Posterior vena cava (tissue), 2 donors: ENCODE results near the gene DPH3. TPM values are rescaled to one million over a fixed set of nuclear protein-coding genes. Genes with fewer than 3 reads are reported as not detected.
"Not testable (repeated sequence)": the region's sequence is repeated elsewhere in the genome, so short reads cannot be mapped to it uniquely, and the experiment has no call there.

Source experiments
- DNase-seq: peaks from one replicate; pipeline ENCODE4 v3.0.0-alpha.2; 2020; ENCODE audit warnings: low spot score
- intact Hi-C, 2 donors: fragments of 100-400 bp; cut with DNase I; formaldehyde crosslinking; loops; one replicate each; pipeline versions ENCODE4 v1.14.1 to v1.14.2; 2022 to 2023
- long read RNA-seq, 2 donors: library from polyadenylated mRNA; unstranded; transcript quantifications; one replicate each; pipeline ENCODE4 v2.0.0, GENCODE V29; 2020 to 2021
- total RNA-seq, 2 donors: library from RNA; stranded (reverse); fragmentation: NEBNext Ultra II Directional; extraction: Animal tissue kit (Norgen Biotek cat#: 25700); gene quantifications; one replicate each; pipeline ENCODE4 v1.2.1, GENCODE V29; 2021
- donor health status: DM: yes; HTN: yes; CAD: no.
- donor health status: DM: yes; HTN: yes; CAD: no.

DPH3 gene
- 10 to 100 TPM; 35.4 to 47.1 TPM for total RNA-seq
- long read RNA-seq, donor 1, transcript DPH3-202 (2 exons, 3,052 nt), result minor isoform, 10 of 23 reads
- long read RNA-seq, donor 1, transcript DPH3-204 (3 exons, 3,131 nt), result major isoform, 12 of 23 reads
- long read RNA-seq, donor 1, partial matches to known transcripts, result 0 of 23 reads
- long read RNA-seq, donor 1, other reads (novel, unspliced or antisense), result 1 of 23 reads
- long read RNA-seq, donor 2, transcript DPH3-204 (3 exons, 3,131 nt), result major isoform, 39 of 77 reads
- long read RNA-seq, donor 2, transcript DPH3-202 (2 exons, 3,052 nt), result minor isoform, 29 of 77 reads
- long read RNA-seq, donor 2, partial matches to known transcripts, result 0 of 77 reads
- long read RNA-seq, donor 2, other reads (novel, unspliced or antisense), result 7 of 77 reads

DNA sequence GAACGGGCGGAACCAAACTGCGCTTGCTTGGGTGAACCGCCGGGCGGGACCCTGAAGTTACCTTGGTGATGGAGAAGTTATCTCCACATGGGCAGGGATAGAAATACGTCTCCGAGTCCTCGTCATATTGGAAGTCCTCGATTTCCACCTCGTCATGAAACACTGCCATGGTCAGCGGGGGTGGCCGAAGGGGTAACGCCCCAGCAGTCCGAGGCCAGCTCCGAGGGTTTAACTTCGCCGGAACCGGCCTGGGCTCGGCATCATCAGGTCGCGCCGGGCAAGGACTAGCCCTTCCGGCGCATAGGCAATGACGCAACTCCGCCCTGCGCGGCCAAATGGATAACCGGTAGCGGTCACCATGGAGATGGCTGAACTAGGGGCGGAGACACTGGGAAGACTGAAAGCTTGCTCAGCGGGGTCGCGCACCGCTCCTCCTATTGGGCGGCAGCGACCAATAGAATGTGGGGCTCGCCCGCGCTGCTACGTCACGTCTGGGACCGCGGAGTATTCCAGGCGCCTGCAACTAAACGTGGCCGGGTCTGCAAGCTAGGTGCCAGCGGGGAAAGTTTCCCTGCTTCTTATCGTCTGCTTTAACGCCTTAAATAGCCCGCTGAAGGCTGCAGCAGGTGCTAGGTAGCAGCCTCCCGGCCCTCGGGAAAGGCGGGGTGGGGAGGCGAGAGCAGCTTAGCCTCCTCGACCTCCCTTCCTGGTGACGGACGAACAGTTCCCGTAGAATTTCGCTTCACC, at the start of gene DPH3, which contains the start of gene OXNAD1:
Gene DPH3 (minus strand): TSS at position 236 of the 747 bp plus-strand sequence. CDS start 67 bp downstream, at position 169.
Gene OXNAD1 (plus strand): TSS at position 505 of the 747 bp plus-strand sequence. CDS start 5,741 bp downstream, outside the sequence.
- DNase-seq, result peak; percentile 100
- intact Hi-C loops, result no loop called here

DNA sequence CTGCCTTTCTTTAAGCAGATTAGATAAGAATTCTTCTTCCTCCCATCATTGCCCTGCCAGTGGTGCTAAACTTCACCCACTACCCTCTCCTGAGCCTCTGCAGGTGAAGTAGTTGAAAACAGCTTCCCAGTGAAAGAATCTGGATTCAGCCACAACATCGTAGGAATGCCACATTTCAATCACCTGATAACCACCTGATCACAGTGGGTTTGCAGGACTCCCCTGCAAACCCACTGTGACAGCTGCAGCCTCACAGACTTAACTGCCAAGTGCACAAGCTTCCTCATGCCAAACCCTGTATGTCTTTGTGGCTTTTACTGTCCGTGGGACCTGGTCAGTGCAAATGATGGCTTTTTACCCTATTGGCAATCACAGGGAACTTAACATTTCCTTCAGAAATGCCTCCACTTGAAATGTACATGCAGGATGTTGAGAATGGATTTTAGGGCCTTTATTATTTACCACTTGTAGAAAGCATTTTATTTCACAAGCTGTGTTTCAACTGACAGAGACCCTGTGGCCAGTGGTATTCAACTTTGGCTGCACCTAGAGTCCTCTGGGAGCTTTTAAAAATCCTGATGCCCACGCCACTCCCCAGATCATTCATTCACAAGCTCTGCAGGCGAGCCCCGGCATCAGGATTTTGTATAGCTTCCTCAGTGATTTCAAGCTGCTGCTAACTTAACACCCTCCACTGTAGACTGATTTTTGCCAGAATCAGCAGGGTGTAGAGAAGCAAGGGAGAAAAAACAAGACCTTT, 49.3 kb upstream of the DPH3 start:
- intact Hi-C loops, result no loop called here
- DNase-seq, result no peak

DNA sequence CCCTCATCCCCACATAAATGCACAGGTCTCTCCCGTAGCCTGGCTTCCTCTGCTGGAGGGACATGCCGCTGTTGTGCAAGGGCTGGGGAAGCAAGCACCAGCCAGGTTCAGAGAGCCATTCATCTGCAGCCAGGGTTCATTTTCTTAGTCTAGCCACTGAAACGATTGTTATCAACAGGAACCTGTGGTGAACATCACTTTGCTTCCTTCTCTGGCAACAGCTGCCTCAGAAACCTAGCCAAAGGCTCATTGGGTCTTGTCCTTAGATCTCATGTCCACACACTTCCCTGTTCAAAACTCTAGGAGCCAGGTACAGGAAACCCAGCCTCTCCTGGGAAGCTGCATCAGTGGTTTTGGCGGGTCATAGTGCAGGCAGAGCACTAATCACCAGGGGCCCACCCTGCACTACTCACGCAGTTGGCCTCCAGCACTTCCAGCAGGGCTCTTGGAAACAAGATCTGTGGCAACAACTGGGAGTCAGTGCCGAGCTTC, 47.3 kb upstream of the DPH3 start:
- intact Hi-C loops, result no loop called here
- DNase-seq, result no peak

DNA sequence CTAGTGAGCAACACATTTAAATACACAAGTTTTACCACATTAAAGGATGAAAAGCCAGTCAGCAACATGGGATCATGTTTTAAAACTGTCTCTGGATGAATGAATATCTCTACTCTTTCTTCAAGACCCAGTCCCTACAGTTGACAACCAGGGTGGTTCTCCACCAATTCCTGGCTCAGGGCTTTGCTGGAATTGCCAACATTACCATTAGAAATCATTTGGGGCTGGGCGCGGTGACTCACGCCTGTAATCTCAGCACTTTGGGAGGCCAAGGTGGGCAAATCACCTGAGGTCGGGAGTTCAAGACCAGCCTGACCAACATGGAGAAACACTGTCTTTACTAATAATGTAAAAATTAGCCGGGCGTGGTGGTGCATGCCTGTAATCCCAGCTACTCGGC, 45.7 kb upstream of the DPH3 start:
- DNase-seq, intact Hi-C loops: not testable (repeated sequence)

DNA sequence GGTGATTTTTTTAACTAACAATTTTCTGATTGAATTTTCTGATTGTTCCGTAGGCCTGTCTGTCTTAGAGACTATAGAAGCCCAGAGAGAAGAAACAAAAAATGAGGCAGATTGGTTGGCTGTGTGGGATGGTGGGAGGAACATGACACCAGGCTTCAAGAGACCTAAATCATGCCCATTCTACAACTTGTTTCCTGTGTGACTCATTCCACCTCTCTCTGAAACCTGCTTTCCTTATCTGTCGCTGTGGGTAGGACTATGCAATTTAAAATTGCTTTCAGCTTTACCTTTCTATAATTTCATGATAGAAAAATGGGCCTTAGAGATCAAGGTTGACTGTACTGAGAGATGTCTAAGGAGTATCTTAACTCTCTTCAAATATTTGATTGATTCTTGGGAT, 44.8 kb upstream of the DPH3 start:
- intact Hi-C loops, result no loop called here
- no peak for DNase-seq

DNA sequence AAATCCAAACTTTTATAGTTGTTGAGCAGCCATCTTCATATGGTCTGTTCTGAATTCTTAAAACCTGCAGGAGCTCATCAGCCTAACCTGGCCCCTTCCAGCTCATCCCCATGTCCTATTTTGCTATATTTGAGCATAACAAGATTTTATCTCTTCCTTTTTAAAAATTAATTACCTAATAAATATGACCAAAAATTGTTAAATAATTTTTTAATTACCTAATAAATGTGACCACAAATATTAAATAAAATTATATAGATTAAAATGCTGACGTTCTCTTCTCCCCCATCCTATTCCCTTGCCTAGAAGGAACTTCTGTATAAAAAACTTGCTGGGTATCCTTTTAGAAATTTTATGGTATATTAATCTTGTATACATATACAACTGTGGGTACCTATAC, 44.0 kb upstream of the DPH3 start:
- intact Hi-C loops, result no loop called here
- DNase-seq, result no peak

DNA sequence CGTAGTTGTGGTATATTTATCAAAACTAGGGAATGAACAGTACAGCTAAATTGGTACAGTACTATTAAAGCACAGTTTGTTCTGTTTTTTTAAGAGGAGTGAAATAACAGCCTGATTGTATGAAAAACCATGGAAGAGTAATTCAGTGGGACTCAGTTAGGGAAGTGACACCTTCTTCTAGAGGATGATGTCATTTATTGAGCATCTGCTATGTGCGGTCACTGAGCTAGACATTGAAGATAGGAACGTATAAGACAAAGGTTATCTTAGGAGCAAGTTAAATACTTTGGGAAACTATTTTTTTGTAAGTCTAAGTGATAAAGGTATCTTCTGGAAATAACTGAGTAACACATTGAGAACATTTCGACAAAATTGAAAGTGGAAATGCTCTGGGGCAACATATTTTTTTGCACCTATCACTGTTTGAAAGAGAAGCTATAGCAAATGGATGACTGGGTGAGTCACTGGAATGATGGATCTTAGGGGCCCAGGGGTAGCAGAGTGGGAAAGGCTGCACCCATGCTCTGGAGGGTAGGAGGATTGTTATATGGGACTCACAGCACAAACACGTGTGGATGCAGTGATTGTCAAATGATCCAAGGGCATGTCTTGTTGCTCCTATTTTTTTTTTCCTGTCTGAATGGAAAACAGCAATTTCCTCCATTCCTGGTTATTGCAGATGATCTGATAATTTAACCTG, 43.2 kb upstream of the DPH3 start:
- intact Hi-C loops, result no loop called here
- DNase-seq, result no peak

DNA sequence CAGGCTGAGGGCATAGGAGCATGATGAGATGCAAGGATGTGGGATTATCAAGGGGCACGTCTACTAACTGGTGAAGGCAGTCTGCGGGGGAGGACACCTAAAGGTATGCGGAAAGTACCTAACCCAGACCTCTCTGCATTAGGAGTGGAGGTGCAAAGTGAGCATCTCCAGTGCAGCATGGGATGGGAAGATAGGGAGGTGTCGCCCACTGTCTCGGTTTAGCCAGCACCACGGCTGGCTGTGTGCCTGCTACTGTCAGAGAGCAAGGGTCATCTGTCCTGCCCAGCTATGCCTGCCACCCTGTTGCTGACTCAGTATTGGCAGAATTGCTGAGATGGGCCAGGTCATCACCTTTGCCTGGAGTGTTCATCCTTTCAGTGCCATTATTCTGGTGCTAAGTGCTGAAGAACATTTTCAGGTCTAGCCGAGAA, 40.4 kb upstream of the DPH3 start:
- intact Hi-C loops, result no loop called here
- DNase-seq, result no peak

DNA sequence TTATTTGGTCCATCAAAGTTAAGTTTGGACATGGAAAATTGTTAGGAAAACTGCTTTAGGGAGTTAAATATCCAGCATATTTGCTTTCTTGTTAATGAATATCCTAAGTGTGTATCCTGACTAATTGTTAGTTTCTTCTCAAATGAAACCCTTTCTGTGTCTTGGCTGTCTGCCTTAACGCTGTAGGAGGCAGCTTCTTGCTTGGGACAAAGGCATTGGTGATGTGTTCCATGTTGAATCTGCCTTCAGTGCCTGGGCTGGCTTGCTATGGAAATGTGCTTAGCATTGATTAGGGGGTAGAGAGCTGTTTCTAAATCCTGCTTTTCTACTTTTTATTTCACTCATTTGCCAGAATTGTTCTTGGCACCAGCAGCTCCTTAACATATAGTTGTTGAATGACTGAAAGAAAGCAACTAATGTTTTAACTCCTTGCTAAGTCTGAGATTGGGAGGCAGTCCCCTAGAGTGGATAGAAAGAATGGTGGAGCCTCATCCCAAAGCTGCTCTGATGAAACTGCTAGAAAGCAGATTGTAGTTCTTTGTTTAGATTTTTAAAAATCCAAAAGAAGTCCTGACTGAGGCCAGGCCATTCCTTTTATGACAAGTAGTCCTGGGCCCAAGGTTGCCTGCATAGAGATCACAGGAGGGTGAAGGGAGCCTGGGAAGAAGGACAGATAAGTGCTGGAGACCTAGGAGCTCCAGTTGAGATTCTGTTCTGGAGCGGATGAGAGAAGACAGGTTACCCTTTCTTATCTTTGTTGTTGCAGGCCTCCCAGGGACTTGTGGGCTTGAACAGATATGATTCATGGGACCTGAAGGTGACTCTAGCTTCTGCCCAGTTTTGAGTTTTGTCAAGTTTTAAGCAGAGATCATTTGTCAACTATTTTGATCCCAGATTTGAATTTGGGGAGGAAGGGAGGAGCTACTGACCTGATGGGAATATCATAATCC, 39.6 kb upstream of the DPH3 start:
- intact Hi-C loops, result loop anchor here in 1 of 2 donors (5.0 kb wide), 1 partner anchor 213 kb away; no protein-coding TSS in a partner anchor
- DNase-seq, result no peak

DNA sequence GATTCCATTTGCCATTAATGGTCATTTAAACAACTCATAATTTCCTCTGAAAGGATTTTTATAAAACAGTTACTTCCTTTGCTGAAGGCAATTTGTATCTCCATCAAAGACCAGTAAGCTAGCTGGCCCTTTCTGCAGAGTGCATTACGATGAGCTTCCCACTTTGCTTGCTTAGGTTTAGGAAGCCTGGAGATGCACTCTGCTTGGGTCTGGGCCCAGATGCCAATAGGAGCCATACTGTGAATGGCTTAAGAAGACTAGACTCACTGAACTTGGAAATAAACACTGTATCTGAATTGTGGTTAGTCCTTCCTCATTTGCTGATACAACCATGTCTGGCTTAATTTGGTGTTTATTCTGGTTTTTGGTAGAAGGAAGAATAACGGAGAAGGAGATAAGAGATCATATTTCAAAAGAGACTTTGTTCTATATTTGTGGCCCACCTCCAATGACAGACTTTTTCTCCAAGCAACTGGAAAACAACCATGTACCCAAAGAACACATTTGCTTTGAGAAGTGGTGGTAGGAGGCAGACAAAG, 38.4 kb upstream of the DPH3 start:
- intact Hi-C loops, result loop anchor here in 1 of 2 donors (5.0 kb wide), 1 partner anchor 214 kb away; no protein-coding TSS in a partner anchor
- DNase-seq, result no peak

DNA sequence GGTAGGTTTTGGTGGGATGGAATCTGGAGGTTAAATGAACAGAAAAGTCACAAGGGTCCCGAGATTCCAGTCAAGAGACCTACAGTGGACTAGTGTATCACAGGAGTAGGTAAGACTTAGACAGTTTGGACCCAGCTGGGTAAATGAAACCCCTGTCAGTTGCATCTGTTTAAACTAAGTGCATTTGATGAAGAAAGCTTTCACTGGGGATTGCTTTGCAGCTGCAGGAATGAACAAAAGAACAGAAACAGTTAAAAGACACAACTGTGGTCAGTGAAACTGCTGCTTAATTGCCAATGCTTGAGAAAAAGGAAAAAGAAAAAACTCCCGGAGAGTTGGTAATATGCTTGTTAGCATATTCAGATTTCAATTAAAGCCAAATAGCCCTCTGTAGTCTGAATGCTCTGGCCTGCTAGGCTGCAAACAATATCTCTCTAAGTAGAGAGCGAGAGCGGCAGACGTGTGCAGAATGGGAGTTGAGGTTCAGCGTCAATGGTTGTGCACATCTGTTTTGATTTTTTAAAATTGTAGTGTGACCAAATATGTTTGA, 37.4 kb upstream of the DPH3 start:
- DNase-seq, result no peak
- intact Hi-C loops, result loop anchor here in 1 of 2 donors (5.0 kb wide), 1 partner anchor 215 kb away; no protein-coding TSS in a partner anchor

DNA sequence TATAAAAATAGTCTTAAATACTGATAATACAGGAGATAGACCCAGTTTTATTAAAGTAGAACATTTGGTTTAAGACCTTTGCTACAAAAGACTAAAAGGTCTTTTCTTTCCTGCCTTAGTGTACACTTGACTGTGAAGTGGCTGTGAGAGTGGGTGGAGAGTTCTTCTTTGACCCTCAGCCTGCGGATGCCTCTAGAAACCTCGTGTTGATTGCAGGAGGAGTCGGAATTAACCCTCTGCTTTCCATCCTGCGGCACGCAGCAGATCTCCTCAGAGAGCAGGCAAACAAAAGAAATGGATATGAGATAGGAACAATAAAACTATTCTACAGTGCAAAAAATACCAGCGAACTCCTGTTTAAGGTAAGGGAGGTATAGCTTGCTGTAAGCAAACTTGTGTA, 36.8 kb upstream of the DPH3 start:
- intact Hi-C loops, result loop anchor here in 1 of 2 donors (5.0 kb wide), 1 partner anchor 216 kb away; no protein-coding TSS in a partner anchor
- no peak for DNase-seq

DNA sequence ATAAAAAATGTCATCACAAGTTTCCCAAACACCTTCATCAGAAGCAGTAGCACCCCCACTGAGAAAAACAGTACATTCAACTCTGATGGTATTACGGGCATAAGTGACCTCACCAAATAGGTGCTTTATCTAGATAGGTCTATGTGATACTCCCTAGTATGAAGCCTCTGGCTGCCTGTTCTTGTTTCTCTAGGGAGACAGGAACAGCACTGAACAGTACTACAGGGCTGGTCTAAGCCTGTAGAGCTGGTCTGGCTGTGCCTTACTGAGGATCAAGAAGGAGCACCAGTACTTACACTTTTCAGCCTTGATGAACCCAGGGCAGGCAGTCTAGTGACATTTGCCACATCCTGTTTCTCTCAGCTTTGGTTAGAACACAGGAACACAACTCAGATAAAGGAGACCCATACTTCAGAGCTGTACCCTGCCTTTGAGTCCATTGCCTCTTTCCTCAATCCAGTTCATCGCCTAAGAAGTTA, 36.2 kb upstream of the DPH3 start:
- no peak for DNase-seq
- intact Hi-C loops, result loop anchor here in 1 of 2 donors (5.0 kb wide), 1 partner anchor 216 kb away; no protein-coding TSS in a partner anchor

DNA sequence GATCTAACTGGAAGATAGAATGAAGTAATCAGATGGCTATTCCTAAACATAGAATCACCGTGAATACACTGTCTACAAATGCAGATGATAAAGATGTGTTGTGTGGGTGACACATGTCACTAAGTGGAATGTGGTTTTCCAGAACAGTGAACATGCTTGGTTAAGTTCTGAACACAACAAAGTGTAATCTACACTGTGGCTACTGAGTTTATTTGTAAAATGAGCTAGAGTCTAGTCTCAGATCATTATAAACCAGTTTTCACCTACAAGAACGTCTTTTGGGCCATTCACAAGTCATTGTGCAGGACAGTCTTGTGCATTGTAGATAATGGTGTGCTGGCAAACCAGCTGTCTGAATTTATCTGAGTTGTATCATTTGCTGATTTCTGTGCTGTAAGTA, 35.6 kb upstream of the DPH3 start:
- no peak for DNase-seq
- intact Hi-C loops, result loop anchor here in 1 of 2 donors (5.0 kb wide), 1 partner anchor 217 kb away; no protein-coding TSS in a partner anchor

DNA sequence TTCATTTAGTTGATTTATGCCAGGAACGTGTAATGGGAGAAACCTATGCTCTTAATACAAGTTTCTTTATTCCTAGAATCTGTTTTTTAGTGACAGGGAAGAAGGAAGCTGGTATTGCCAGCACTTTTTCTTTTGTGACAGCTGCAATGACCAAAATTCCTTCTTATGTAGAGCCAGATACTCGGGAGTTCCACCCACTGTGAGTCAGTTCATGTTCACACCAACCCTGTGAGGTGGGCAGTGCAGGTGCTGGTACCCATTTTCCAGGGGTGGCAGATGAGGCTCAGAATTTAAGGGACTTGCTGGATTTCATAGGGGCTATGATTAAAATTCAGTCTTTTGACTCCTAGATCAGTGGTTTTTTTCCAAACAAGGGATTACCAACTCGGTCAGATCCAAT, 35.0 kb upstream of the DPH3 start:
- DNase-seq, result no peak
- intact Hi-C loops, result loop anchor here in 1 of 2 donors (5.0 kb wide), 1 partner anchor 218 kb away; no protein-coding TSS in a partner anchor

DNA sequence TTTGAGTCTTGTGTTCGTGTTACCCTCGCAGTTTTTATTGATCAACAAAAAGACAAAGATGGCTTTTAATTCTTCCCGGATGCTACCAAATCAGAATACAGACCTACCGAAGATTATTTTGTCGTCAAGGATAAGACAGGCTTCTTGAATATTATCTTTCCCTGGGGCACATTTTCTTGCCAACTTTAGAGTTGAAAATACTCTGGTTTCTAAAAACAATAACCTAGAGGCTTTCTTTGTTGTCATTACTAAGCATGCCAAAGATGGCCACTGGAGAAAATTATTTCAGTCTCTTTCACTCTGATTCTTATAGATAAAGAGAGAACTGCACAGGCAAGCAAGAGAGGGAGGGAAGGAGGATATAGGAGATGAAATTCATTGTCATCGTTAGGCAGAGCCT, 34.1 kb upstream of the DPH3 start:
- intact Hi-C loops, result no loop called here
- no peak for DNase-seq
